GM10266 (cell line): Measurements from ENCODE around the gene SLC16A7.

Source experiments
- DNase-seq: peaks from one replicate; pipeline ENCODE4 v3.0.0; 2012; ENCODE audit errors: extremely low spot score
- TF ChIP-seq, protein P1 (sequence below): IDR thresholded peaks from 2 replicates; pipeline ENCODE4 v1.5.1; 2012; ENCODE audit warnings: mild to moderate bottlenecking, low read depth; ENCODE audit not compliant: control insufficient read depth, insufficient read depth; ENCODE audit errors: missing control alignments

SLC16A7 gene

DNA sequence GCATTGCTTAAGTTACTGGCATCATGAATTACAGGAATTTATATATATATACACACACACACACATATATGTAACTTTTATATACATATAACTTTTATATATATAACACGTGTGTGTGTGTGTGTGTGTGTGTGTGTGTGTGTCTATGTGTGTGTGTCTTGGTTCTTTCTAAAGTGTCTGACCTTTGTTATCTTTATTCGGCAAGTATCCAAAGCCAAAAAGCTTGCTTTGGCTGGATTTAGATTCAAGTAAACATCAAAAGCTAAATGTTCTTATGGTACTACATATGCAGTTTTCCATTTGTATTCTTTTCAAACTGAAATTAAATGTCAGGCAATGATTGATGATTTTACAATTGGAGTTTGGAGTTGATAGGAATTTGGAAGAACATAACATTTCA, 69.9 kb downstream of the SLC16A7 start:
- TF ChIP-seq, protein P1, sequence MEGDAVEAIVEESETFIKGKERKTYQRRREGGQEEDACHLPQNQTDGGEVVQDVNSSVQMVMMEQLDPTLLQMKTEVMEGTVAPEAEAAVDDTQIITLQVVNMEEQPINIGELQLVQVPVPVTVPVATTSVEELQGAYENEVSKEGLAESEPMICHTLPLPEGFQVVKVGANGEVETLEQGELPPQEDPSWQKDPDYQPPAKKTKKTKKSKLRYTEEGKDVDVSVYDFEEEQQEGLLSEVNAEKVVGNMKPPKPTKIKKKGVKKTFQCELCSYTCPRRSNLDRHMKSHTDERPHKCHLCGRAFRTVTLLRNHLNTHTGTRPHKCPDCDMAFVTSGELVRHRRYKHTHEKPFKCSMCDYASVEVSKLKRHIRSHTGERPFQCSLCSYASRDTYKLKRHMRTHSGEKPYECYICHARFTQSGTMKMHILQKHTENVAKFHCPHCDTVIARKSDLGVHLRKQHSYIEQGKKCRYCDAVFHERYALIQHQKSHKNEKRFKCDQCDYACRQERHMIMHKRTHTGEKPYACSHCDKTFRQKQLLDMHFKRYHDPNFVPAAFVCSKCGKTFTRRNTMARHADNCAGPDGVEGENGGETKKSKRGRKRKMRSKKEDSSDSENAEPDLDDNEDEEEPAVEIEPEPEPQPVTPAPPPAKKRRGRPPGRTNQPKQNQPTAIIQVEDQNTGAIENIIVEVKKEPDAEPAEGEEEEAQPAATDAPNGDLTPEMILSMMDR, result no peak
- no peak for DNase-seq

DNA sequence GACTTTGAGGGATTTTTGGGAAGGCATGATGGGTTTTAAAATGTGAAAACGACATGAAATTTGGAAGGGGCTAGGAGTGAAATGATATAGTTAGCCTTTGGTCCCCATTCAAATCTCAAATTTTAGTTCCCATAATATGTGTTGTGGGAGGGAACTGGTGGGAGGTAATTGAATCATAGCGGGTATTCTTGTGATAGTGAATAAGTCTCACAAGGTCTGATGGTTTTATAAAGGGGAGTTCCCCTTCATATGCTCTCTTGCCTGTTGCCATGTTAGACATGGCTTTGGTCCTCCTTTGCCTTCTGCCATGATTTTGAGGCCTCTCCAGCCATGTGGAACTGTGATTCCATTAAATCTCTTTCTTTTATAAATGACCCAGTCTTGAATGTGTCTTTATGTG, 72.8 kb downstream of the SLC16A7 start:
- TF ChIP-seq, protein P1, result no peak

DNA sequence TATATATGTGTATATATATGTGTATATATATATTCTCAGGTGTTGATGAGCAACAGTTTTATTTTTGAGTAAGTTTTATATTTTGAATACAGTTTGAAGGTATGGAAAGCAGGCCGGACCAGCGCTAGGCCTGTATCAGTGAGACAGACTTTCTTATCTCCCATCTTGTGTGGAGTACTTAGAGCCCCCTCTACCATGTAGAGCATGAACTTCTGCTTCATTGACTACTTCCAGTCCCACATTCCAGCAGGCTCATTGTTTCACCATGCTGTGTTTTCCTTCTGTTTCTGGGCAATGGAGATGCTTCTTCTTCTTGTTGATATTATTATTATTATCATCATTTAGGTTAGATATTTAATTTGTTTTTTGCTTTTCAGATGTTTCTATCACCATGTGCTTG, 76.4 kb downstream of the SLC16A7 start:
- DNase-seq, result no peak
- TF ChIP-seq, protein P1, result no peak

More for the DNA sequence above, 72.8 kb downstream of the SLC16A7 start:
- no peak for DNase-seq

DNA sequence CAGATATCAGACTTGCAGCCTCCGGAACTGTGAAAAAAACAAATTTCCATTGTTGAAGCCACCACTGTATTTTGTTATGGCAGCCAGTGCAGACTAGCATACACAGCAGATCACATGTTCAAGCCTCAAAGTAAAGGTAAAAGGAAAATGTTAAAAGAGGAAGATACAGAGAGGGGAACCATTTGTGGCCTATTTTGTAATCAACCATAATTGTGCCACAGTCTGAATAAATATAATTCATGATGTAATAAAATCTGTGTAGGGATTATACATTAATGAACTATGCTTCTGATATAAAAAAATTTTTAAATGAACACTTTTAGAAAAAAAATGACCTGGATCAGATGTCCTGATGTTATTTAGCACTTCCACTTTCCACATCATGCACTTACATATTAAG, 79.6 kb downstream of the SLC16A7 start:
- TF ChIP-seq, protein P1, result no peak
- no peak for DNase-seq

DNA sequence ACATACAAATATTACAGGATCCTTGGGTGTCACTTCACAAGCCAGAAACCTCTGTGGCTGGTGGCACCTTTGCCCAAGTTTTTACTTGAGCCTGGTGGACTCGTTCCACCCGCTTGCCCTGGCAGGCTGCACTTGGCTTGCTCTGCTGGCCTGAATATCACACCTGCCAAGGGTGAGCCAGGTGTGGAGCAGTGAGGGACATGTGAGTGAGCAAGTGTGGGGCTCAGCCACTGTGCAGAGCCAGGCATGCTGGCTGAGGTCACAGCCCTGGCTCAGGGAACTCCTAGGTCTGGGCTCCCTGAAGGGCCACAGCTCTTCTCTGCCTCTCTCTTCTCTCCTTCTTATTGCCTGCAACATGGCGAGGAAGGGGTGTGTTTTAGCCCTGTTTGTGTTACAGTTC, 82.0 kb downstream of the SLC16A7 start:
- no peak for DNase-seq
- TF ChIP-seq, protein P1, result no peak

DNA sequence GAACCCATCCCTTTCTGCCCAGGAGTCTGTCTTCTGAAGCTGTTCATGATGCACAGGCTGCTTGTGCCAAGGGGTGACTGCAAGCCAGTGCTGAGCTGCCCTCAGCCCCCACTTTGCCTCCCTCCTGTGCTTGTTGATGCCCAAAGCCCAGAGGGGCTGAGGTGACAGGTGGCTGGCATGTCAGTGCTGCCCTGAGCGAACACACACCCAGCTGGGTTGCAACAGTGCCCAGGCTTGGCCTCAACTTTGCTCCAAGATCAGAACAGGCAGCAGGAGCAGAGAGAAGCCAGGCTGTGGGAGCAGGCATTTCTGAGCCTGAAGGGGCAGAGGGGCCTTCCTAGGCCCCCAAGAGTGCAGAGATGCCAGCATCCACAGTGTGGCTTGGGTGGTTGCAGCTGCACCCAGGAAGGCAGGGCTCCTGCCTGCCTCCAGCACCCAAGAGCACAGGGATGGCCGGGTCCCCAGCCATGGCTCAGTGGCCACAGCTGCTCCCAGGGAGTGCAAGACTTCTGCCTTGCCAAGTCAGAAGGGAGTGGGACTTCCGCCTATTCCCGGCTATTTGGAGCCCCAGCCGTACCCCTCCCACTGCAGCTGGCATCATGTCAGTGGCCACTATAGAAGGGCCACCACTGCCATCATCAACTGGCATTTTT, 83.1 kb downstream of the SLC16A7 start:
- DNase-seq, result no peak
- TF ChIP-seq, protein P1, result no peak

DNA sequence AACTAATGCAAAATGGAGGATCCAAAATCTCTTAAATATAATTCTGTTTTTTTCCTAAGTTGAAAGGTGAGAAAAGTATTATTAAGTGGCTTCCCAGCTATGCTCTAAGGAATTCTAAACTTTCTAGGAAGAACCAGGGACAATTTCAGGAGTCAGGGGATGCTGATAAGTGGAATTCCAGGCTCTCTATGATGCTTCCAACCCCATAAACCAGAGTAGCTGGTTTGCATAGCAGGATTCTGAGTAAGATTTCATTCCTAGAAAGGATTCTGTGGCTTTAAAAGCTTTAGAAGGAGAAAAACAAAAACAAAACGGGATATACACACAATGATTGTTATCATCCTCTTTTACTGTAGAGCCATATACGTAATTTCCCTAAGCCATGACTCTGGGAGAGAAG, 93.9 kb downstream of the SLC16A7 start:
- TF ChIP-seq, protein P1, result no peak
- no peak for DNase-seq
